ENCODE measurements around the gene GRID1.
"Not testable (repeated sequence)": the region's sequence is repeated elsewhere in the genome, so short reads cannot be mapped to it uniquely, and the experiment has no call there.

The GRID1 gene

DNA sequence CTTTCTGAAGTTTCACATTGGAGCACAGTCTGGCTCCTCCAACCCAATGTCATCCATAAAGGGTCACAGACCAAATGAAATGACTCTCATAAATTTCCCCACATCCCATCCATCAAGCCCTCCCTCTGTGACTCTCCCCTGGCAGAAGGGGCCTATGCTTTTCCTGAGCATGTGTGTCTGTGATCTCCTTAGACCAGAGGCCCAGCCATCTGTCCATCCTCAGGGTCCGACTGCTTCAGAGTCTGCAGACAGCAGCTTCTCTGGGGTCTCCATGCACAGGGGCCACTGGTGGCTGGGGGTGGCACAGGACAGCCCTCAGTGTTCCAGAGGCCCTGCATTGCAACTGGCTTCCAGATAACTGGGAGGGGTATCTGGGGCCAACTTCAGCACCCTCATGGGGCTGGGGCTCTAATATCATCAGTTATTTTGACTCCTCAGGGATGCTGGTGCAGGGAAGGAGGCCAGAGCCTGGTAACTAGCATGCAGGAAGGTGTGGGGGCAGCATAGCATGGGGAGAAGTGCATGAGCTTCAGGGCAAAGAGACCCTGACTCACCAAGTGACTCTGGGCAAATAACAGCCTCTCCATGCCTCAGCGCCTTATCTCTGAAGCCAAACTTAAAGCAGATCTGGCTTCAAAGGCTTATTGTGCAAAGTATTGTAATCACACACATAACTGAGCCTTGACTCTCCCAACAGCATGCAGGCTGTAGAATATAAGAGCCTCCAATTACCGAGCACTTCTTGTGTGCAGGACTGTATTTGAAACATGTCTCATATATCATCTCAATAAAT is 266.9 kb downstream of the GRID1 start:
- DNase-seq, result no peak

DNA sequence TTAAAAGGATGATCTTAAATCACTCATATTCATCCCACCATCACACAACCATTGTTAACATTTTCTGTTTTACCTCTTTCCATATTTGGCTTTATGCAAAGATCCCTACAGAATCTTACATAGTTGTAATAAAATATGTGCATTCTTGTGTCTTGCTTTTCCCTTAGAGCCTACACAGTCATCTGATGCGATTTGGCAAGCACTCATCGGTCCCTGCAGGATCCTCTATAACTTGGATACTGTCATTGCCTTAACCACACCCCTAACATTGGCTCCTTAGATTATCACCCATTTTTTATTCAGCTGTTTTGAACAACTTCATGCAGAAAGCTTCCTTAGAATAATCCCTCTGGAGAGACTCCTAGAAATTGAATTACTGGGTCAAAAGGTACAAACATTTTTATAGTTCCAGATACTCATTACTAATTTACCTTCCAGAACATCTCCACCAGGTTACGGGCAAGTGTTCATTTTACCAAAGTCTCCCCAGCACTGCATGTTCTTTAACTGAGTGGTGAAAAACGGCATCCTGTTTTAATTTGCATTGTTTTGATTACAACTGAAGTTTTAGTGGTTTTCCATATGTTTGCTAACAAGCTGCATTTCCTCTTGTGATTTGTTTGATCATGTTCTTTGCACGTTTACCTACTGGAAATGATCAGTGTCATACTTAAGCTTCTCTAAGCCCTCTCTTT is 268.3 kb downstream of the GRID1 start:
- no peak for DNase-seq

DNA sequence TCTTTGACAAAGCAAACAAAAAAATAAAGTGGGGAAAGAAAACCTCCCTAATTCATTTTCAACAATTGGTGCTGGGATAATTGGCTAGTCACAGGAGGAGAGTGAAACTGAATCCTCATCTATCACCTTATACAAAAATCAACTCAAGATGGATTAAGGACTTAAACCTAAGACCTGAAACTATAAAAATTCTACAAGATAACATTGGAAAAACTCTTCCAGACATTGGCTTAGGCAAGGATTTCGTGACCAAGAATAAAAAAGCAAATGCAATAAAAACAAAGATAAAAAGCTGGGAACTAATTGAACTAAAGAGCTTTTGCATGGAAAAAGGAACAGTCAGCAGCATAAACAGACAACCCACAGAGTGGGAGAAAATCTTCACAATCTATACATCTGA is 271.5 kb downstream of the GRID1 start:
- not testable (repeated sequence) for DNase-seq

DNA sequence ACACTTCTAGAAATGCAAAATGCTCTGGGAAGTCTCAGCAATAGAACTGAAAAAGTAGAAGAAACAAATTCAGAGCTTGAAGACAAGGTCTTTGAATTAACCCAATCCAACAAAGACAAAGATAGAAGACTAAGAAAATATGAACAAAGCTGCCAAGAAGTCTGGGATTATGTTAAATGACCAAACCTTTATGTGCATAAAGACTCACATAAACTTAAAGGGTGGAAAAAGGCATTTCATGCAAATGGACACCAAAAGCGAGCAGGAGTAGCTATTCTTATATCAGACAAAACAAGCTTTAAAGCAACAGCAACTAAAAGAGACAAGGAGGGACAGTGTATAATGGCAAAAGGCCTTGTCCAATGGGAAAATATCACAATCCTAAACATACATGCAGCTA is 274.3 kb downstream of the GRID1 start:
- not testable (repeated sequence) for DNase-seq

DNA sequence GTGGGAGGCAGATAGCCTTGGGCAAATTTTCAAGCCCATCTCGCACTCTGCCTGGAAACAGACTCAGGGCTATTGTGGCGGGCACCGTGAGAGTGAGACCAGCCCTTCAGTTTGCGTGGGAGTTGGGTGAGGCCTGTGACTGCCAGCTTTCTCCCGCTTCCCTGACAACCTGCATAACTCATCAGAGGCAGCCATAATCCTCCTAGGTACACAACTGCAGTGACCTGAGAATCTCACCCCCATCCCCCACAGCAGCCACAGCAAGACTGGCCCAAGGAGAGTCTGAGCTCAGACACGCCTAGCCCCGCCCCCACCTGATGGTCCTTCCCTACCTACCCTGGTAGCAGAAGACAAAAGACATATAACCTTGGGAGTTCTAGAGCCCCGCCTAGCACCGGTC is 275.4 kb downstream of the GRID1 start:
- DNase-seq, result no peak

DNA sequence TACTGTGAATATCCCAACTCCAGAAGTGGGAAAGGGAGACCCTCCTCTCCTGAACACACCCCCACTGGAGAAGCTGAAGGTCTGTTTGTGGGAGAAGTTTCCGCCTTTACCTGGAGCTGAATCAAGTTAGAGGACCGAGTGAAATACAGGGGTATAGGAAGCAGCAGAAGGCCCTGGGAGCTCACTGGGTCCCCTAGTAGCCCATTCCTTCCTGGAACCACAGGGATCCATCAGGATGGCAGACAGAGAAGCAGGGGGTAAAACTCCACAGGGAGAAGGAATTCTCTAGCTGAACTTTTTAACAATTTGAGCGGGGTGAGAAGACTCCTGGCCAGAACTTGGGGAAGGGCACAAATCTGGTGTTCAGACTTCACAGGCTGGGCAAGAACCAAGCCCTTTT is 275.8 kb downstream of the GRID1 start:
- DNase-seq, result no peak

DNA sequence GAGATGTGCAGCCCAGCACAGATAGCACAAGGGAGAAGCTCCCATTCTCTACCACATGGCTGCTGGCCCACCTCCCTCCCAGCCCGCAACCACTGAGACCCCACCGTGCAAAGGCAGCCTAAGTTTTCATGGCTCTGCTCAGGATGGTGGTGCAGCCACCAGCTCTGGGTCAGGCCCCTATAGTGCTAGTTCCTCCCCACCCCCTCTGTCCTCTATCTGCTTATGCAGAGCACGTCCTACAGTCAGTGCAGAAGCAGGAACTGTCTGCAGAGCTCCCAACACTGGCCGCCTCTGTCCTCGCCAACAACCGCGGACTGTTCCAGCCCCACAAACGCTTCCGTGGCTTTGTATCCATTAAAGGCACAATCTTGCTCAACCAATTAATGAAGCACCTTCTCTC is 278.9 kb downstream of the GRID1 start:
- no peak for DNase-seq

DNA sequence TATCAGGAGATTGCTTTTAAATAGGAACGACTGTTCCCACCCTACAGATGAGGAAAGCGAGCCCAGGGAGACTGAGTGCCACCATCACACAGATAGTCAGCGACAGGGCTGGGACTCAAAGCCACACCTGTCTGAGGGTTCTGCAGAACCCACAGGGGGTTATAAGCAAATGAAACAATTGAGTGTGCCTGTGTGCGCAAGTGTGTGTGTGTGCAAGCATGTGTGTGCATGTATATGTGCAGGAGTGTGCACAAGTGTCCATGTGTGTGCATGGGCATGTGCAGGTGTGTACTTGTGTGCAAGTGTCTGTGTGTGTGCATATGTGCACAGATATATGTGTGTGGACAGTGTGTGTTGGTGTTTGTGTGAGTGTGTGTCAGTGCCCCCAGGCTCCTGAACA is 280.2 kb downstream of the GRID1 start:
- no peak for DNase-seq

DNA sequence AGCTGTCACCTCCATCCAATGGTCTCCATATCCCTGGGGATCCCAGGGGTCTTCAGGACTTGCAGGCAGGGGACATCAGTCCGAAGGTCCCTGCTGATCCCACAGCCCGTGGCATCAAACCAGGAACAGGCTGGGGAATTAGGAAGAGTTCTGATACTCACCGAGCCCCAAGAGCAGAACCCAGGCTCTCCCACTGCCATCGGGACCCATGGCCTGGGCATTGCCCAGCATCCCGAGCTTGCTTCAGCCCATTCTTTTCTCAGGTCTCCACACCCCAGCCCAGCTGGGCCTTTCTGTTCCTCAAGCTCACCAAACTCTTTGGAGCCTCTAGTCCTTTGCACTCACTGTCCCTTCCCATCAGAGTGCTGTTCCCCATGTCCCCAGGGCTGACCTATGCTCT is 280.9 kb downstream of the GRID1 start:
- DNase-seq, result no peak

DNA sequence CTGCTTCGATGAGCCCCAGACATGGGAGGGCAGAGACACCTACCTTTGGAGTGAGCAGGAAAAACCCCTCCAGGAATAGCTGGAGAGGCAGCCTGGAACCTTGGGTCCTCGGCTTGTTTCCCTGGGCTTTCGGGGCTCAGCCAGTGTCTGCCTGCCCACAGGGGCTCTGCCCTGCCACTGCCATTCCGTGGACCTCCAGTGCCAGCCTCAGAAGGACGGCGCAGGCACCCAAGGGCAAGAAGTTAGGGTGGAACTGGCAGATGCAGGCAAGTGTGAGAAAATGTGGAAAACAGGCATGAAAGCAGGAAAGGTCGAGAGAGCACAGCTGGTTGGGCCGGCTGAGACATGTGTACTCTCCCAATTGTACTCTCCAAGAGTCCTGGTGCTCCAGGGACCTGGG is 281.5 kb downstream of the GRID1 start:
- DNase-seq, result no peak

DNA sequence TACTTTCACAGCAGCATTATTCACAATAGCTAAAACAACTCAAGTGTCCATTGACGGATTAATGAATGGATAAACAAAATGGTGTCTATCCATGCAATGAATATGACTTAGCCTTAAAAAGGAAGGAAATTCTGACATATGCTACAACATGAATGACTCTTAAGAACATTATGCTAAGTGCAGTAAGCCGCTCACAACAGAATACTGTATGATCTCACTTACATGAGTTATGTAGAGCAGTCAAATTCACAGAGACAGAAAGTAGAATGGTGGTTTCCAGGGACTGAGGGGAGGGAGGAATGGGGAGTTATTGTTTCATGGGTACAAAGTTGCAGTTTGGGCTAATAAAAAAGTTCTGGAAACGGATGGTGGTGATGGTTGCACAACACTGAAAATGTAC is 282.0 kb downstream of the GRID1 start:
- no peak for DNase-seq

DNA sequence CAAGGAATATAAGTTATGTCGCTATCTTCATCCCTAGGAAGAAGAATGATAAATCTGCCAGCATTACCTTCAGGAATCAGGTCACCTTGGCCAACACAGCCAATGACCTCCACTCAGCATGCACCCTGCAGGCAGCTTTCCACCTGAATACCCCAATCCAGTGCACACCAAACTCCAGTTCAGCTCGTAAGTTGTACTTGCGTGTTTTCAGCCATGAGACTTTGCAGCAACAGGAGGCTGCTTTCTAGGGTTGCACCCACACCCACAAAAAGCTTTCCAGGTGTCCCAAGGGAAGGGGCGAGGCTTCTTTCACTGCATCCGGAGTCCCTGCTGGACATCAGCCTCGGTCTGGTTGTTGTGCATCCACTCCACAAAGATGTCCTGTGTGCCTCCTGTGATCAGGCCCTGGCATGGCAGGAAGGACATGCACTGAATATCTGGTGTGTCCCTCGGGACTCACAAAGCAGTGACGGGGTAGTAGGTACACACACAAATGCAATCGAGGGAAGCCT is 282.9 kb downstream of the GRID1 start:
- no peak for DNase-seq

DNA sequence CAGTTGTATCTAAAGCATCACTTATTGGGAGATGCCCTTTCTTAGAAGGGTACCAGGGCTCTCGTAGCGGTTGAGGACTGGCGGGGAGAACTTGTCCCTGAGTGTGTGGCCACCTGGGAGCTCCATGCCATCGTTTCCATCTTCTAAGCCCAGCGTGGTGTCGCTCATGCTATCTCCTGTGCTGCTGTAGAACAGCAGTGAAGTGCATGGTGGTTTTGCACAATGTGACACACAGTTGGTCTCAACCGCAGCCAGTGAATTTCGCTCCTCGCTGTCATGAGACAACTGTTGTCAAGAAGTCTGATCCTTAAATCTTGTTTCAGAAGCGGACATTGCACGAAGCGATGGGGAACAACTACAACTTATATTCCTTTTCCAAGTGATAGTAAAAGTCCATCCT is 283.4 kb downstream of the GRID1 start:
- no peak for DNase-seq

DNA sequence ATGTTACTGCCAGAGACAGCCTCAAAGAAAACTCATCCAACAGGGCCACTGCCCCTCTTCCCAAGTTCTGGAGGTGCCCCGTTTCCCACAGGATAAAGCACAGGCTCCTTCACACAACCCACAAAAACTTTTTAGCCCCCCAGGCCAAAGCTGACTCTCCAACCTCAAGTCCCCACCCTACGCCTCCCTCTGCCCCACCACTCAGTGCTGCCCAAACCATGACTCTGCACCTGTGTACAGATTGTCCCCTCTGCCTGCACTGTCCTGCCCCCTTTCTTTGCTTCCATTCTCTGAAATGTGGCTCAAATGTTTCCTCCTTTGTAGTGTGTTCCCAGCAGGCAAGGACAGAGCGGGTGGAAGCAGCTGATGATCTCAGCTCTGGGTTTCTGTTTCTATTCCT is 284.0 kb downstream of the GRID1 start:
- DNase-seq, result no peak

DNA sequence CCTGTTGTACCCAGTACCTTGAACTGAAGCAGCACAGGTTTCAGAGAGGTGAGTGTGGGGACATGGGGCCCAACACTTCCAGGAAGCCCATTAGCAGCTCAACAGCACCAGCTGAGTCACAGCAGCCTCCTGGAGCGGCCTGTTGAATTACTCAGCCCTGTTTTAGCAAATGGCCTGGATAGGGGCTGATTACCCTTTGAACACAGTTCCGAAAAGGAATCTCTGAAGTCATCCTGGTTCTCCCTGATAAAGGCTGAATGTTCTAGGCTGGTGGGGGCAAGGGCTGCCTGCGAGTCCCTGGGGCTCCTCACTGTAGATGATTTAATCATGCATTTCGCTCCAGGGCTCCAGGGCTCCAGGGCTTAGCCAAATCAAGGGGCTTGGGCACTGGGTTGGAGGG is 287.5 kb downstream of the GRID1 start:
- DNase-seq, result no peak

DNA sequence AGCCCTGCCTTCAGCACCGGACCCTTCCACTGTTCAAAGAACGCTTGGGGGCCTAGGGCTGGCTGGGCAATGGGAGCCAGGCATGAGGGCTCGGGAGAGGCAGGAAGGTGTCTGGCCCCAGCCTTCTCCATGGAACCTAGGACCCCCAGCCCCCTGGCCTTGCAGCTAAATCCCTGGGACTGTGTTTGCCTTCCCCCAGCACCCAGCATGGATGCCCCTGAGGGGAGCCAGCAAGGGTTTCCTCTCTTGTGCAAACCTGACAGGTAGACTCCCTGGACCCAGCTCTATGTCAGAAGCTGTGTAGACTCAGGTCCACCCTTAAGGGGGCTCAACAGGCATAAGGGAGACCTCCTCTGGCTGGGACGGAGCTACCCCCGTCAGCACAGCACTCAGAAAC is 288.0 kb downstream of the GRID1 start:
- no peak for DNase-seq

DNA sequence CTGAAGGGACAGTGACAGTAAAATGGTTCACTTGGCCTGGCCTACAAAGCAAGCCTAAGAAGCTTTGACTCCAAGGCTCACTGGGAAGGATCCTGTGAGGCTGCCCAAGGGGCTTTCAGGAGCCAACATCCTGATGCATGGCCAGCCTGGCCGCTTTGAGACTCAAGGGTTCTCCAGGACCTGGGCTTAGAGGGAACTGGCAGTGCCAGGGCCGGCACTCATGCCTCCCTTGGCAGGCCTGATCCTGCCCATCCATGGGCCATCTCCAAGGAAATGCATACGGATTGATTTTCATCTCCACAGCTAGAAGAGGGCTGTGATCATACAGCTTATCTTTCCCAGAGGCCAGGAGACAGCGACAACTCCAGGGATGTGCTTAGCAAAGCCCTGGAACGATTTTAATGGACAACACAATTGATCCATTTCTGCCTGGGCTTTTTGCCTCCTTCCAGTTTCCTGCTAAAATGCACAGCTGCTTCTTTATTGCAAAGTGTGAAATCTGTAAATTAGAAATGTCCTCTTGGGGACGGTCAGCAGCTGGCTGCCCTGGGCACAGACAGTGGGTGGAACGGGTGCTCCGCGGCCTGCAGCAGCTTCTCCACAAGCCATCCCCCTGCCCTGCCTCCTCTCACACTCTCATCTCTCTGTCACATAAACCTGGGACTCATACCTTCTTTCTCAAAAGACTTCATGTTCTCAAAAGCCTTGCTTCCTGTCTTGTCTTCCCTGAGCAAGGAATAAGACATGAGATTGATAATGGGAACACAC is 288.5 kb downstream of the GRID1 start:
- no peak for DNase-seq

DNA sequence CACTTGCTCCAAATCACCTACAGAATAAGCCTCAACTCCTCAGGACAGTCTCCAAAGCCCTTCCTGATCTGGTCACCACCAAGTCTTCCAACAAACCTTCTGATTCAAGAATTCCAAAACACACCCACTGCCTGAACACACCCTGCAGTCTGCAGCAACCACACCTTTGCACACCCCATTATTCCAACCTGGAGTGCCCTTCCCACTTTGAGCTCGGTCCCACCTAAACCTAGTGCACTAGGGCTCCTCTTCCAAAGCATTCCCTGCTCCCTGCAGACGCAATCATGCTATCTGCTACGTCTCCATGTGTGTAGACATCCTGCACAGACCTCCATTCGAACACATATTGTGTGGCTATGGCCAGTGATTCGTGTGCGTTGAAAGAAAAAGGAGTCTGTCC is 289.3 kb downstream of the GRID1 start:
- no peak for DNase-seq

DNA sequence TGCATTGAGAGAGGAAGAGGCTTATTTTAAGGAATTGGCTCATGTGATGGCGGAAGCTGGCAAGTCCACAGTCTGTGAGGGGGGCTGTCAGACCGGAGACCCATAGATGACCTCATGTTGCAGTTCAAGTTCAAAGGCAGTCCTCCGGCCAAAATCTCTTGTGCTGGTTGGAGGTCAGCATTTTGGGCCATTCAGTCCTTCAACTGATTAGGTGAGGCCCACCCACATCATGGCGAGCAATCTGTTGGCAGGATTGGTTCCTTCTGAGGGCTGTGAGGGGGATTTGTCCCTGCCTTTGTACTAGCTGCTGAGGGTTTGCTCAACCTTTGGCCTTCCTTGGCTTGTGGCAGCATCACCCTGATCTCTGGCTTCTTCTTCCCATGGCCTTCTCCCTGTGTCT is 290.1 kb downstream of the GRID1 start:
- not testable (repeated sequence) for DNase-seq

DNA sequence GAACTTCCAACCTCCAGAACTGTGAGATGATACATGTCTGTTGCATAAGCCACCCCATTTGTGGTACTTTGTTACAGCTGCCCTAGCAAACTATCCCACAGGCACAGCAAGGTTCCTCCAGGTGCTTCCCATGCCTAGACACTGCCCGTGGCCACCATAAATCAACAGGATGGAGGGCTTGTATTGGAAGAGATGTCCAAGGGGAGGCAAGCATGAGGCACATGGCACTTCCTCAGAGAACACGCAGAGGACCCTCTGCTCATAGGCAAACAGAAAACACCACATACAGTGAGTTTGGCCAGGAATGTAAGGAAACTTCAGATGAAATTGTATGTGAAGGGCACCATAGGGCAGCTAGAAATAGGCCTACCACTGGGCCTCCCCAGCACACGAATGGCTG is 291.1 kb downstream of the GRID1 start:
- DNase-seq, result no peak

DNA sequence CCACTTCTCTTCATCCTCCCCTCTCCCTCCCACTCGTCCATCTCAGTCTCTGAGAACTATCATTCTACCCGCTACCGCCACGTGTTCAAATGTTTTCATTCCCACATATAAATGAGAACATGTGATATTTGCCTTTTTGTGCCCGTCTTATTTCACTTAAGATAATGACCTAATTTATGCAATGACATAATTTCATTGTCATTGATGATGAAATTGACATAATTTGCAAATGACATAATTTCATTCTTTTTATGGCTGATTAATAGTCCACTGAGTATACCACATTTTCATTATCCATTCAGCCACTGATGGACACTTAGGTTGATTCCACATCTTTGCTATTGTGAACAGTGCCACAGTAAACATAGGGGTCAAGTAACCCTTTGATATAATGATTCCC is 292.3 kb downstream of the GRID1 start:
- DNase-seq, result no peak

DNA sequence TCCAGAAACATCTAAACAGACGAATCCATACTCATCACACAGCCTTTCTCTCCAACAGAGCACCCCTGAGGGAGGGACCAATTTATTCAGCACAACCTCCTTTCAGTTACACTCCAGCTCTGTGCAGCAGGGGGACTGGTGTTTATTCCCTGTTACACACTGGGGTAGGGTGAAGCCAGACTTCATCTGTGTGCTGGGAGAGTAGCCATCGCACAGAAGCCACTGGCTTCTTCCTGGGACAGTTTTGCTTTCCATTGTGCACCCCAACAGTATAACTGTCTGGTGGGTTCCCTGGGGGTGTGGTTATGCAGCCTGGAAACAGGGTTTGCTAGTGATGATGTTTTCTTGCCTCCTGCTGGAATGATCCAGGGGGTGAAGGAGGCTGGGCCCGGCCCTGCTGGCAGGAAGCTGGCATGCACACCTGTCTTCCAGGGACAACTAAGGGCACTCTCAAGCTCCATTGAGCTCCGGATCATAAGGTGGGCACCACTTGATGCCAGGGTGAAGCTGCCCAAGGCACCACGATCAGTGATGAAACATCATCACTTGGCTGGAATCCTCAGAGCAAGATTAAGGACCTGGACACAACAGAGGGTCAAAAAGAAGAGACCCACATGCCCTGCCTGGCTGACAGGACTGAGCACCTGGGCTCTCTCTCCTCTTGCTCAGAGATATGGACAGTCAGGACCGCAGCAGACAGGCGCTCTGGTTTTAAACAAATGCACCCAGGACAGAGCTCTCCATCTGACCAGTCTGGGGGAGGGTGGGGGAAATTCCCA is 293.2 kb downstream of the GRID1 start:
- no peak for DNase-seq

DNA sequence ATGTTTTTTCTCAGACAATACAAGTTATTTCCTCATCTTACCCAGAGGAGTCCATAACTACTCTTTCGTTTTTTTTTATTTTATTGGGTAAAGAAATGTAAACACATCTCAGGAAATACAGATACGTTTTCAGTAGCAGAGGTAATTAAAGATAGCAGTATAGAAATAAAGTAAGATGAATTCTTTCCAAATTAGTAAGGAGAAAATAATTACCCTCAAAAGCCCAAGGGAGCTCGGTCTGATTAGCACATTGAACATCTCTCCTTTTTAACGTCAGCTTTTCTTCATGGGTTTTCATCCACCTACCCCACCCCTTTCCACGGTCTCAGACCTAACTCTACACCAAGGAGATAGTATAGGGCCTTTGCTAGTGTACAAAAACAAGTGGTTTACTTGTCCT is 294.2 kb downstream of the GRID1 start:
- no peak for DNase-seq
